Stimulated activated CD8-positive, alpha-beta memory T cell treated with anti-CD3 and anti-CD28 coated beads, Interleukin-15, amount 100 ng/mL, for 1 hour (primary cell): ENCODE measurements around the gene OLFML2B.
A peak's percentile ranks its signal among the peaks of the same experiment; 100 is the strongest.
"Not testable (repeated sequence)": the region's sequence is repeated elsewhere in the genome, so short reads cannot be mapped to it uniquely, and the experiment has no call there.

Experiments
- DNase-seq: peaks from one replicate; pipeline ENCODE4 v3.0.0-alpha.2; 2020; ENCODE audit warnings: low read depth

OLFML2B gene

GRCh38 chr1:162023547-162024501, at the start of gene OLFML2B:
TSS of gene OLFML2B (minus strand) at chr1:162023869. CDS start at chr1:162023430, 439 bp downstream.
- no peak for DNase-seq

GRCh38 chr1:162072740-162073139, 49.1 kb upstream of the OLFML2B start:
- DNase-seq, result no peak

- no peak for DNase-seq
Observed at GRCh38 chr1:162070825-162071224, 47.2 kb upstream of the OLFML2B start.

- no peak for DNase-seq
Observed at GRCh38 chr1:162070094-162070748, 46.6 kb upstream of the OLFML2B start.

- peak; percentile 54 for DNase-seq
Observed at GRCh38 chr1:162069334-162070093, 45.8 kb upstream of the OLFML2B start, which contains the start of gene NOS1AP. TSS of gene NOS1AP (plus strand) at chr1:162069691. CDS start at chr1:162070178, 487 bp downstream.

GRCh38 chr1:162068301-162068700, 44.6 kb upstream of the OLFML2B start:
- no peak for DNase-seq

GRCh38 chr1:162067466-162067865, 43.8 kb upstream of the OLFML2B start:
- DNase-seq, result no peak

- DNase-seq, result not testable (repeated sequence)
Observed at GRCh38 chr1:162066836-162067235, 43.2 kb upstream of the OLFML2B start.

GRCh38 chr1:162065016-162065415, 41.3 kb upstream of the OLFML2B start:
- no peak for DNase-seq

GRCh38 chr1:162062542-162063015, 38.9 kb upstream of the OLFML2B start:
- no peak for DNase-seq

GRCh38 chr1:162060314-162060713, 36.6 kb upstream of the OLFML2B start:
- DNase-seq, result no peak

GRCh38 chr1:162059721-162060120, 36.1 kb upstream of the OLFML2B start:
- DNase-seq, result no peak

- DNase-seq, result no peak
Observed at GRCh38 chr1:162056579-162056978, 32.9 kb upstream of the OLFML2B start.

GRCh38 chr1:162056043-162056442, 32.4 kb upstream of the OLFML2B start:
- no peak for DNase-seq

- no peak for DNase-seq
Observed at GRCh38 chr1:162055062-162055461, 31.4 kb upstream of the OLFML2B start.

GRCh38 chr1:162053949-162054348, 30.3 kb upstream of the OLFML2B start:
- not testable (repeated sequence) for DNase-seq

GRCh38 chr1:162046921-162047320, 23.3 kb upstream of the OLFML2B start:
- no peak for DNase-seq

GRCh38 chr1:162042361-162042760, 18.7 kb upstream of the OLFML2B start:
- DNase-seq, result no peak

- no peak for DNase-seq
Observed at GRCh38 chr1:162040657-162041056, 17.0 kb upstream of the OLFML2B start.

- DNase-seq, result no peak
Observed at GRCh38 chr1:162040001-162040400, 16.3 kb upstream of the OLFML2B start.

- DNase-seq, result no peak
Observed at GRCh38 chr1:162038624-162039023, 15.0 kb upstream of the OLFML2B start.

GRCh38 chr1:162036163-162036562, 12.5 kb upstream of the OLFML2B start:
- DNase-seq, result no peak
